ENCODE results near the gene SLC17A4. TPM values are rescaled to one million over a fixed set of nuclear protein-coding genes. Genes with fewer than 3 reads are reported as not detected.
A peak's percentile ranks its signal among the peaks of the same experiment; 100 is the strongest.

SLC17A4 gene, protein sequence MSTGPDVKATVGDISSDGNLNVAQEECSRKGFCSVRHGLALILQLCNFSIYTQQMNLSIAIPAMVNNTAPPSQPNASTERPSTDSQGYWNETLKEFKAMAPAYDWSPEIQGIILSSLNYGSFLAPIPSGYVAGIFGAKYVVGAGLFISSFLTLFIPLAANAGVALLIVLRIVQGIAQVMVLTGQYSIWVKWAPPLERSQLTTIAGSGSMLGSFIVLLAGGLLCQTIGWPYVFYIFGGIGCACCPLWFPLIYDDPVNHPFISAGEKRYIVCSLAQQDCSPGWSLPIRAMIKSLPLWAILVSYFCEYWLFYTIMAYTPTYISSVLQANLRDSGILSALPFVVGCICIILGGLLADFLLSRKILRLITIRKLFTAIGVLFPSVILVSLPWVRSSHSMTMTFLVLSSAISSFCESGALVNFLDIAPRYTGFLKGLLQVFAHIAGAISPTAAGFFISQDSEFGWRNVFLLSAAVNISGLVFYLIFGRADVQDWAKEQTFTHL
- total RNA-seq = not detected
- under 1 TPM in 1 of 6 donors, not detected in 5; 0.04 TPM for polyA plus RNA-seq (ENCODE audit: insufficient read length in 6 of 6)
- long read RNA-seq, donor 1 = 0 reads
- long read RNA-seq, donor 2 = 0 reads
- long read RNA-seq, donor 3 = 0 reads
- long read RNA-seq, donor 4 = 0 reads
- long read RNA-seq, donor 5 = 0 reads
- long read RNA-seq, donor 6 = 0 reads
- long read RNA-seq, donor 7 = 0 reads
- long read RNA-seq, donor 8 = 0 reads
- long read RNA-seq, donor 9 = 0 reads
- long read RNA-seq, donor 10 = 0 reads
- long read RNA-seq, donor 11 = 0 reads
- long read RNA-seq, donor 12 = 0 reads

GRCh38 chr6:25754535-25754934 is at the start of gene SLC17A4:
SLC17A4 (plus strand) TSS chr6:25754742; CDS start chr6:25761963, 7,221 bp downstream.
- H3K4me1 ChIP-seq = no peaks in the 10 kb centered on the region
- intact Hi-C loops (cut with DNase I) = no loop called here
- no peak for ATAC-seq
- DNase-seq = no peak
- H3K27ac ChIP-seq = no peak within 1 kb of the TSS
- no peak within 1 kb of the TSS for H3K4me3 ChIP-seq
- TF ChIP-seq CTCF (IDR thresholded peaks at IDR 0.05) = no peak
- H3K36me3 ChIP-seq = no peaks in the 10 kb centered on the region
- H3K27me3 ChIP-seq = no peaks in the 10 kb centered on the region
- no peaks in the 10 kb centered on the region for H3K9me3 ChIP-seq

GRCh38 chr6:25706314-25707014 is 48.1 kb upstream of the SLC17A4 start:
- Histone ChIP-seq H3K4me1 (no peaks in the 10 kb centered on the region), H3K4me3 (no peak overlapping the region), H3K9me3 (no peaks in the 10 kb centered on the region), H3K27ac (no peak overlapping the region), H3K27me3 (no peaks in the 10 kb centered on the region), H3K36me3 (no peaks in the 10 kb centered on the region)
- DNase-seq = peak in 2 of 4 donors; percentile 49 to 51
- intact Hi-C loops (cut with DNase I) = no loop called here
- no peak for TF ChIP-seq CTCF (IDR thresholded peaks at IDR 0.05)
- ATAC-seq = peak; percentile 53

DNA sequence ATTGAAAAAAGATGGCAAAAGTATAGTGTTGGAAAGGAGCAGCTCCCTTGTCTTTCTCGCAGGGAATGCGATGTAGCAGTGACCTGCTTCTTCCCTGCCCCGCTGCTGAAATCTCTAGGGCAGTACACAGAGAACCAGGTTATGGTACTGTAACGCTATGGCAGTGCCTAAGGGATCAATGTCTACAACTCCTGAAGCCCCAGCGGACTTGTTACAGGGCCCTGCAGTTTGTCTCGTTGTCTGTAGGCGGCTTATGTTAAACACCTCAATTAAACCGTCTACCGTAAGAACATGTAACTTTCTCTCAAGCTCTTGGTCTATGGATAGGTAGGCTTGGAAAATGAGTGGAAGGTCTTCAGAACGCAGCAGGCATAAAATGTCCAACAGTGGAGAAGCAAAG is 44.8 kb upstream of the SLC17A4 start:
- DNase-seq (no peak), ATAC-seq (no peak)
- H3K9me3 ChIP-seq = no peaks in the 10 kb centered on the region
- no peaks in the 10 kb centered on the region for H3K4me1 ChIP-seq
- H3K27ac ChIP-seq = no peak overlapping the region
- no peak overlapping the region for H3K4me3 ChIP-seq
- intact Hi-C loops (cut with DNase I) = no loop called here
- TF ChIP-seq CTCF (IDR thresholded peaks at IDR 0.05) = no peak
- H3K27me3 ChIP-seq = no peaks in the 10 kb centered on the region
- H3K36me3 ChIP-seq = no peaks in the 10 kb centered on the region

DNA sequence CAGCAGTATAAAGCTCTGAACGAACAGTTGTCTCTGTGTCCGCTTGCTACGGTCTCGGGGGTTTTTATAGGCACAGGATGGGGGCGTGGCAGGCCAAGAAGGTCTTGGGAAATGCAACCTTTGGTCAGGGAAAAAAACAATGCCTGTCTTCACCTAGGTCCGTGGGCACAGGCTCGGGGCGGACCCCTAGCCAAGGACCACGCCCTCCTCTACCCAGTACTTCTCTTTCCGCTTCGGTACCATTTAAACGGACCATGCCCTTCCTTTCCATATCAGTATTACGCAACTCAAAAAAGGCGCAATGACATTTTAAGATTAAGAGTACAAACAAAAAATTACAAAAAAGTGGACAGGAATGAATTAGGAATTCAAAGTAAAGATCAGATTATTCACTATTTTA is 44.3 kb upstream of the SLC17A4 start:
- intact Hi-C loops (cut with DNase I) = no loop called here
- no peak overlapping the region for H3K4me3 ChIP-seq
- H3K36me3 ChIP-seq = no peaks in the 10 kb centered on the region
- no peak for ATAC-seq
- H3K27ac ChIP-seq = no peak overlapping the region
- no peak for DNase-seq
- H3K9me3 ChIP-seq = no peaks in the 10 kb centered on the region
- H3K27me3 ChIP-seq = no peaks in the 10 kb centered on the region
- no peaks in the 10 kb centered on the region for H3K4me1 ChIP-seq
- no peak for TF ChIP-seq CTCF (IDR thresholded peaks at IDR 0.05)

DNA sequence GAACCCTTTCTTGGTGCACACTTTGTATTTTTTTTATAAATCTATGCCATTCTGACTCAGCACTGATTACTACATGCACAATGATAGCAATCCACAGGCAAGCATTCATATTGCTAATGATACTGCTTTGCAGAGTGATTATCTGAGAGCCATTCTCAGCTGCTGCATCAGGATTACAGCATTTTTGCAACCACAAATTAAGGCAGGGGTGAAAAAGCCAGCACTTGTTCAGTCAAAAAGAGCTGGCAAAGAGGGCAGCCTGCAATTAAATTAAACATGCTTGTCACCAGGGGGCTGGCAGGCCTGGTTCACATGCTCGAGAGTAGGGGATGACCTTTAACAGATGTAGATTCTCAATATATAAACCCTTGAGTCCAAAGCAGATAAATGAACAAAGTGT is 40.7 kb upstream of the SLC17A4 start:
- Histone ChIP-seq H3K4me1 (no peaks in the 10 kb centered on the region), H3K9me3 (no peaks in the 10 kb centered on the region), H3K36me3 (no peaks in the 10 kb centered on the region), H3K27ac (no peak overlapping the region), H3K27me3 (no peaks in the 10 kb centered on the region), H3K4me3 (no peak overlapping the region)
- DNase-seq (no peak), ATAC-seq (no peak)
- TF ChIP-seq CTCF (IDR thresholded peaks at IDR 0.05) = no peak
- intact Hi-C loops (cut with DNase I) = no loop called here

Data from left lung (tissue), 14 donors.